Loucy (cell line): Measurements from ENCODE around the gene SIKE1.

ENCODE experiments used
- H2AFZ ChIP-seq: fragments of 200-600 bp; sonication (generic); 2 replicates; pipeline ENCODE4 v1.6.0; 2016; ENCODE audit warnings: antibody characterized with exemption, mild to moderate bottlenecking, low read length, moderate library complexity
- H3F3A ChIP-seq: fragments of 200-600 bp; 2 replicates; pipeline ENCODE4 v1.6.0; 2016; ENCODE audit warnings: antibody characterized with exemption, low read depth, mild to moderate bottlenecking
- H3K27me3 ChIP-seq: fragments of 200-600 bp; sonication (generic); 2 replicates; pipeline ENCODE4 v1.6.1; 2014; ENCODE audit warnings: low read length, mild to moderate bottlenecking; ENCODE audit not compliant: insufficient read depth, poor library complexity, severe bottlenecking
- H3K36me3 ChIP-seq: fragments of 200-600 bp; sonication (generic); 2 replicates; pipeline ENCODE4 v1.6.1; 2016; ENCODE audit warnings: low read length; ENCODE audit not compliant: insufficient read depth
- H3K4me1 ChIP-seq: fragments of 200-600 bp; sonication (generic); 2 replicates; pipeline ENCODE4 v1.5.1; 2014; ENCODE audit warnings: low read length, mild to moderate bottlenecking; ENCODE audit not compliant: insufficient read depth, poor library complexity, severe bottlenecking
- H3K4me2 ChIP-seq: fragments of 200-600 bp; sonication (generic); 2 replicates; pipeline ENCODE4 v1.6.0; 2014; ENCODE audit warnings: antibody characterized with exemption, low read length, low read depth, mild to moderate bottlenecking; ENCODE audit not compliant: poor library complexity, severe bottlenecking
- H3K4me3 ChIP-seq: fragments of 200-600 bp; sonication (generic); 2 replicates; pipeline ENCODE4 v1.5.1; 2014; ENCODE audit warnings: low read length, mild to moderate bottlenecking, mixed read lengths; ENCODE audit not compliant: poor library complexity, severe bottlenecking
- H3K79me2 ChIP-seq: fragments of 200-600 bp; sonication (generic); 2 replicates; pipeline ENCODE4 v1.6.1; 2014; ENCODE audit warnings: low read length; ENCODE audit not compliant: insufficient read depth
- H3K9ac ChIP-seq: fragments of 200-600 bp; sonication (generic); 2 replicates; pipeline ENCODE4 v1.6.0; 2014; ENCODE audit warnings: mild to moderate bottlenecking, low read depth, low read length, moderate library complexity; ENCODE audit not compliant: poor library complexity, severe bottlenecking
- H3K9me2 ChIP-seq: fragments of 200-600 bp; sonication (generic); replicated peaks from 2 replicates; pipeline ENCODE4 v1.6.1; 2016; ENCODE audit warnings: low read depth, low read length, mixed read lengths
- H3K9me3 ChIP-seq: fragments of 200-600 bp; sonication (generic); 2 replicates; pipeline ENCODE4 v1.6.1; 2014; ENCODE audit warnings: mild to moderate bottlenecking, antibody characterized with exemption, low read length, low read depth; ENCODE audit not compliant: insufficient read depth
- H4K20me1 ChIP-seq: fragments of 200-600 bp; sonication (generic); 2 replicates; pipeline ENCODE4 v1.6.0; 2014; ENCODE audit warnings: antibody characterized with exemption, low read length, mild to moderate bottlenecking; ENCODE audit not compliant: insufficient read depth, poor library complexity, severe bottlenecking
- EZH2phosphoT487 ChIP-seq: fragments of 200-600 bp; IDR thresholded peaks from 2 replicates; pipeline ENCODE4 v1.6.1; 2018; ENCODE audit warnings: antibody characterized with exemption, mild to moderate bottlenecking, moderate library complexity, borderline replicate concordance
- TF ChIP-seq, protein P1 (sequence below): fragments of 200-600 bp; sonication (generic); conservative IDR thresholded peaks from 2 replicates; pipeline ENCODE4 v1.5.1; 2014; ENCODE audit warnings: mild to moderate bottlenecking, antibody characterized with exemption, low read length

SIKE1 gene

DNA sequence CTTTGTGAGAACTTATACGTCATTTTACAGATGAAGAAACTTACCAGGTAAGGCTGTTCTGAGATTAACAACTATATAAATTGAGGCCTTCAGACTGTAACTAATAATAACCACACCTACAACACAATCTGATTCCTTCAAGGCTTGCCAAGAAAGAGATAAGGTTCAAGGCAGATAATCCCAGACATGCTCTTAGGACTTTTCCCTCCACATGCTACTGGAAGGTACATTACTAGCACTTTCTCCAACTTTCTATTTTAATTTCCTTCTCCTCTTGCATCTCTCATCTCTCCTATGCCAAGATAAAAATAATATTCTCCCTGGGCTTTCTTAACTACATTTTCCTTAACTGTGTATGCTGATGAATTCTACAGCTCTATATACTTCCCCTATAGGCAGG lies 45.0 kb downstream of the SIKE1 start:
- TF ChIP-seq, protein P1, sequence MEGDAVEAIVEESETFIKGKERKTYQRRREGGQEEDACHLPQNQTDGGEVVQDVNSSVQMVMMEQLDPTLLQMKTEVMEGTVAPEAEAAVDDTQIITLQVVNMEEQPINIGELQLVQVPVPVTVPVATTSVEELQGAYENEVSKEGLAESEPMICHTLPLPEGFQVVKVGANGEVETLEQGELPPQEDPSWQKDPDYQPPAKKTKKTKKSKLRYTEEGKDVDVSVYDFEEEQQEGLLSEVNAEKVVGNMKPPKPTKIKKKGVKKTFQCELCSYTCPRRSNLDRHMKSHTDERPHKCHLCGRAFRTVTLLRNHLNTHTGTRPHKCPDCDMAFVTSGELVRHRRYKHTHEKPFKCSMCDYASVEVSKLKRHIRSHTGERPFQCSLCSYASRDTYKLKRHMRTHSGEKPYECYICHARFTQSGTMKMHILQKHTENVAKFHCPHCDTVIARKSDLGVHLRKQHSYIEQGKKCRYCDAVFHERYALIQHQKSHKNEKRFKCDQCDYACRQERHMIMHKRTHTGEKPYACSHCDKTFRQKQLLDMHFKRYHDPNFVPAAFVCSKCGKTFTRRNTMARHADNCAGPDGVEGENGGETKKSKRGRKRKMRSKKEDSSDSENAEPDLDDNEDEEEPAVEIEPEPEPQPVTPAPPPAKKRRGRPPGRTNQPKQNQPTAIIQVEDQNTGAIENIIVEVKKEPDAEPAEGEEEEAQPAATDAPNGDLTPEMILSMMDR = no peak
- TF ChIP-seq EZH2phosphoT487 = no peak
- no peaks in the 10 kb centered on the region for H3K9me3 ChIP-seq
- no peaks in the 10 kb centered on the region for H3F3A ChIP-seq
- peaks cover 45% of the 10 kb centered on the region for H4K20me1 ChIP-seq
- H2AFZ ChIP-seq = no peak overlapping the region
- H3K79me2 ChIP-seq = peaks cover 19% of the 10 kb centered on the region
- H3K9me2 ChIP-seq = no peaks in the 10 kb centered on the region
- no peak overlapping the region for H3K9ac ChIP-seq
- H3K36me3 ChIP-seq = peaks cover 87% of the 10 kb centered on the region
- no peaks in the 10 kb centered on the region for H3K4me1 ChIP-seq
- no peak overlapping the region for H3K4me2 ChIP-seq
- H3K4me3 ChIP-seq = no peak overlapping the region
- no peaks in the 10 kb centered on the region for H3K27me3 ChIP-seq

DNA sequence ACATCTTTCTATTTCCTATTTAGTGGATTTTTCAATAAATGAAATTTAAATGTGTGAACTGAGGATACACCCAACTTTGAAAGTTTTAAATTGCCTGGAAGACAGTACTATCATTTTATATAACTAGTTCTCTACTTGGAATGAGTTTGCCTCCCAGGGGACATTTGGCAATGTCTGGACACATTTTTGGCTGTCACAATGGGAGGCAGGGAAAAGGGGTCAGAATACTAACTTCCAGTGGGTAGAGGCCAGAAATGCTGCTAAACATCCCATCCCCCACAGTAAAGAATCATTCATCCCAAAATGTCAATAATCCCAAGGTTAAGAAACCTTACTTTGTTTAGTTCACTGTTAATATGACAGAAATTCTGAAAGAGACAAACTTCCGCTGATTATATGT lies 50.7 kb downstream of the SIKE1 start:
- Histone ChIP-seq H3K4me1 (no peaks in the 10 kb centered on the region), H3K27me3 (no peaks in the 10 kb centered on the region), H3K9me3 (no peaks in the 10 kb centered on the region), H3K4me3 (no peak overlapping the region), H3K4me2 (no peak overlapping the region), H3K9ac (no peak overlapping the region), H4K20me1 (peaks cover 18% of the 10 kb centered on the region), H3K79me2 (no peaks in the 10 kb centered on the region; the same call in 1 of the 2 replicates), H2AFZ (no peak overlapping the region), H3K9me2 (no peaks in the 10 kb centered on the region), H3F3A (no peaks in the 10 kb centered on the region), H3K36me3 (peaks cover 99% of the 10 kb centered on the region)
- TF ChIP-seq, protein P1 = no peak
- TF ChIP-seq EZH2phosphoT487 = no peak

DNA sequence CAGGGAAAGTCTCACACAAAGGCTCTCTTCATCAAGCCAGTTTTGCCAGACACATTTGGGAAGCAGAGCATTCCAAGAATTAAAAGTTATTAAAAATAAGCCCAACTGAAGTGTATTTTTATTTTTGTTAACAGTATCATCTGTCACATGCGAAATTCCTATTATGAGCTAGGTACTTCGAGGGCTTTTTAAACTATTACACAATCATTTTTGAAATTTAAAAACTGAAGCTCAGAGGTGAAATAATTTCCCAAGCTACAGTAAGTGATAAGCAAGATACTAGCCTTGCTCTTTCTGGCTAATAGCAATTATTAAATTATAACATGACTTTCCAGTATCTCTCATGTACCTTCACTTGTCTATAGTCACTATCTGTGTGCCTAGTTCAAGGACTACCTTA lies 51.9 kb downstream of the SIKE1 start:
- Histone ChIP-seq H3K9ac (no peak overlapping the region), H3K36me3 (peaks cover 99% of the 10 kb centered on the region), H3K9me3 (no peaks in the 10 kb centered on the region), H3K4me2 (no peak overlapping the region), H3K79me2 (no peaks in the 10 kb centered on the region; the same call in 1 of the 2 replicates), H3K27me3 (no peaks in the 10 kb centered on the region), H2AFZ (no peak overlapping the region), H3K4me3 (no peak overlapping the region), H3K9me2 (no peaks in the 10 kb centered on the region), H3K4me1 (no peaks in the 10 kb centered on the region), H3F3A (no peaks in the 10 kb centered on the region), H4K20me1 (peaks cover 13% of the 10 kb centered on the region)
- TF ChIP-seq, protein P1 = no peak
- no peak for TF ChIP-seq EZH2phosphoT487
